ENCODE data around the gene LY6G6C.

Gene LY6G6C

DNA sequence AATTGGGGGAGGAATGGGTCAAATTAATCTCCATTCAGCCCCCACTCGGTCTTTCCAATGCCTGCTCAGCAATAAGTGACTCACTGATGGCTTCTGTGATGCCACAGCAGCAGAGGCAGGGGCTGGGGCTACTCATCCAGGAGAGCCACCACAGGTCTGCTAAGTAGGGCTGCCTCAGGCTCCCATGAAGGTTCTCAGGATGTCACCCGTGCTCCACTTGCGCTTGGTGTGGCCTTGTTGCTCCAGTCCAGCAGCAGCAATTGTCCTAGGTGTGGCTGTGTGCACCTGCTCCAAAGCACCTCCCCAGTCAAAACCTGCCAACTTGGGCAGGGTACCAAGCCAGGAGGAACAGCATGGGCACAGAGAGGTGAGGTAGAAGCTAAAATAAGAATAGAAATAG, 627 bp upstream of the LY6G6C start:
- TF ChIP-seq, protein P1, sequence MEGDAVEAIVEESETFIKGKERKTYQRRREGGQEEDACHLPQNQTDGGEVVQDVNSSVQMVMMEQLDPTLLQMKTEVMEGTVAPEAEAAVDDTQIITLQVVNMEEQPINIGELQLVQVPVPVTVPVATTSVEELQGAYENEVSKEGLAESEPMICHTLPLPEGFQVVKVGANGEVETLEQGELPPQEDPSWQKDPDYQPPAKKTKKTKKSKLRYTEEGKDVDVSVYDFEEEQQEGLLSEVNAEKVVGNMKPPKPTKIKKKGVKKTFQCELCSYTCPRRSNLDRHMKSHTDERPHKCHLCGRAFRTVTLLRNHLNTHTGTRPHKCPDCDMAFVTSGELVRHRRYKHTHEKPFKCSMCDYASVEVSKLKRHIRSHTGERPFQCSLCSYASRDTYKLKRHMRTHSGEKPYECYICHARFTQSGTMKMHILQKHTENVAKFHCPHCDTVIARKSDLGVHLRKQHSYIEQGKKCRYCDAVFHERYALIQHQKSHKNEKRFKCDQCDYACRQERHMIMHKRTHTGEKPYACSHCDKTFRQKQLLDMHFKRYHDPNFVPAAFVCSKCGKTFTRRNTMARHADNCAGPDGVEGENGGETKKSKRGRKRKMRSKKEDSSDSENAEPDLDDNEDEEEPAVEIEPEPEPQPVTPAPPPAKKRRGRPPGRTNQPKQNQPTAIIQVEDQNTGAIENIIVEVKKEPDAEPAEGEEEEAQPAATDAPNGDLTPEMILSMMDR (IDR thresholded peaks at IDR 0.05; ENCODE audit: extremely low read depth, missing control alignments) = no peak

DNA sequence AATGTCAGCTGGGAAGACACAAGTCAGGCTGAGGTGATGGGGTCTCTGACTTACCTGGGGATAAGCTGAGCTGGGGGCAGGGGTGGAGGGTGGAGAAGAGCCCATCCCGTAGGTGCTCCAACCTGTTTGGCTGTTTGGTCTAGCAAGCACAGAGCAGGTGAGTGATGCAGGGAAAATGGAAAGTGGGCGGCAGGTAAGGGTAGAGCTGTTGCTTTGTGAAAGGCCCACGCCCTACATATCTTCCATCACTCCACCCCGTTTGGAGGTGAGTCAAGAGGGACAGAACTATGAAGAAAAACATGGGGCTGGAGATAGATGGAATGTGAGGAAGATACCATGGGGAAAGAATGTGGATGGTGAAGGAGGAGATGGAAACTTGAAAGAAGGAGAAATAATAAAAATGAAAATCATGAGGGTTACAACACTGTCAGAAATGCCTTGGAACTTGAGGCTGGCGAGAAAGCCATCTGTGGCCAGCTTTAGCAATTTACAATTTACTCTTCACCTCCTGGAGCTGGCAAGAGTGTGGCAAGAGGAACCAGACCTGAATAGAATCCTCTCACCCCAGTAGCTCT, 1.3 kb downstream of the LY6G6C start:
- DNase-seq (ENCODE audit: low spot score) = no peak
- TF ChIP-seq, protein P1 (IDR thresholded peaks at IDR 0.05; ENCODE audit: extremely low read depth, missing control alignments) = no peak

More for the DNA sequence above, 627 bp upstream of the LY6G6C start:
- DNase-seq (ENCODE audit: low spot score) = no peak

DNA sequence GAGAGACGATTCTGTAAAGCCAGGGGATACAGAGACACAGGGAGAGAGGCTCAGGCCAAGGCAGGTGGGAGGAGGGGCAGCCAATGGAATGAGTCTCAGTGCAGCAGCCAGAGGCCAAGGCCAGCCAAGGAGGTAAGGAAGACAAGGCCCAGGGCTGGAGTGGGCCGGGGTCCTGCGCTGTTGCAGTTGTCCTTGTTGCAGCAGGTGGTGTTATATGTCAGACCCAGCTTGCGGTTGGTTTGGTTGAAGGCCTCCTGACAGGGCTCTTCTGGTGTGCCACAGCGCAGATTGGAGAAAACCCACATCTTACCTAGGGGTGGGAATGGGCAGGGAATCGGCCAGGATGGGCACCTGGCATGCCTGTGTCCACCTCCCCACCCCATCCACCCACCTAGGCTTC, 2.5 kb downstream of the LY6G6C start:
- TF ChIP-seq, protein P1 (IDR thresholded peaks at IDR 0.05; ENCODE audit: extremely low read depth, missing control alignments) = no peak
- no peak for DNase-seq (ENCODE audit: low spot score)

DNA sequence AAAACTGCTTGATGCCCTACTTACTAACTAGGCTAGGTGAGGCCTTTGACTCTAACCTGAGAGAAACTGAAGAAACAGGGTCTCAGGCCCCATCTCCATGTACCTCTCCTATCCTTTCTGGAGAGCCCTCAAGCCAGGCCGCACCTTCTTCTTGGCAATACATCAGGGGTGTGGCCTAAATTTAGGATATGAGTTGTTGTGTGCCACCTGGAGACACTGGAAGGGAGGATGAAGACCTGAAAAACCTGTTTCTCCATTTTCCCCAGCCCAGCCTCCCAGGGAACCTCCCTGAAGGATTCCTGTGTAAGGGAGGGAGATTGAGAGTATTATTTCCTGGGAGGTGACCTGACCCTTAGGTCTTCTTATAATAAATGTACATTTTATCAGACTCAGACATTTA, 3.3 kb downstream of the LY6G6C start:
- DNase-seq (ENCODE audit: low spot score) = no peak

DNA sequence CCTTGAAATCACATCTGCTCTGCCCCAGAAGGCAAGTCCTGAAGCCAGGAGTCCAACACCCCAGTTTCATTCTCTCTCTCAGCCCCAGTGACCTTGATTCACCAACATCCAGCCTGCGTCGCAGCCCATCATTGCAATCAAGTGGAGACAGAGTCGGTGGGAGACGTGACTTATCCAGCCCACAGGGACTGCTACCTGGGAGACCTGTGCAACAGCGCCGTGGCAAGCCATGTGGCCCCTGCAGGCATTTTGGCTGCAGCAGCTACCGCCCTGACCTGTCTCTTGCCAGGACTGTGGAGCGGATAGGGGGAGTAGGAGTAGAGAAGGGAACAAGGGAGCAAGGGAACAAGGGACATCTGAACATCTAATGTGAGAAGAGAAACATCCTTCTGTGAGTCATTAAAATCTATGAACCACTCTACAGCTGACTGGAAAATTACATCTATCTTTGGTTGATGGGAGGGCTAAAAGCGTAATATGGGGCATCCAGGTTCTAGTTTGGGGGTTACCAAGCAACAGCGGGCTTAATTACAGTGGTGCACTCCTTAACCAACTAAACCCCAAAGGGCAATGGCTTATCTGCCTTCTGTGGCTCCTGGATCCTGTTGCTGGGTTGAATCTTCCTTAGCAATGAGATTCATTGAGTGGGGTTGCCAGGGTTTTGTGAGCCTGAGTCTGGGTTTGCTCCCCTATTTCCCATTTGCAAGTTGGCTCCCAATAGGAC, 3.9 kb downstream of the LY6G6C start:
- TF ChIP-seq, protein P1 (IDR thresholded peaks at IDR 0.05; ENCODE audit: extremely low read depth, missing control alignments) = no peak
- DNase-seq (ENCODE audit: low spot score) = no peak

More for the DNA sequence above, 3.3 kb downstream of the LY6G6C start:
- TF ChIP-seq, protein P1 (IDR thresholded peaks at IDR 0.05; ENCODE audit: extremely low read depth, missing control alignments) = no peak

DNA sequence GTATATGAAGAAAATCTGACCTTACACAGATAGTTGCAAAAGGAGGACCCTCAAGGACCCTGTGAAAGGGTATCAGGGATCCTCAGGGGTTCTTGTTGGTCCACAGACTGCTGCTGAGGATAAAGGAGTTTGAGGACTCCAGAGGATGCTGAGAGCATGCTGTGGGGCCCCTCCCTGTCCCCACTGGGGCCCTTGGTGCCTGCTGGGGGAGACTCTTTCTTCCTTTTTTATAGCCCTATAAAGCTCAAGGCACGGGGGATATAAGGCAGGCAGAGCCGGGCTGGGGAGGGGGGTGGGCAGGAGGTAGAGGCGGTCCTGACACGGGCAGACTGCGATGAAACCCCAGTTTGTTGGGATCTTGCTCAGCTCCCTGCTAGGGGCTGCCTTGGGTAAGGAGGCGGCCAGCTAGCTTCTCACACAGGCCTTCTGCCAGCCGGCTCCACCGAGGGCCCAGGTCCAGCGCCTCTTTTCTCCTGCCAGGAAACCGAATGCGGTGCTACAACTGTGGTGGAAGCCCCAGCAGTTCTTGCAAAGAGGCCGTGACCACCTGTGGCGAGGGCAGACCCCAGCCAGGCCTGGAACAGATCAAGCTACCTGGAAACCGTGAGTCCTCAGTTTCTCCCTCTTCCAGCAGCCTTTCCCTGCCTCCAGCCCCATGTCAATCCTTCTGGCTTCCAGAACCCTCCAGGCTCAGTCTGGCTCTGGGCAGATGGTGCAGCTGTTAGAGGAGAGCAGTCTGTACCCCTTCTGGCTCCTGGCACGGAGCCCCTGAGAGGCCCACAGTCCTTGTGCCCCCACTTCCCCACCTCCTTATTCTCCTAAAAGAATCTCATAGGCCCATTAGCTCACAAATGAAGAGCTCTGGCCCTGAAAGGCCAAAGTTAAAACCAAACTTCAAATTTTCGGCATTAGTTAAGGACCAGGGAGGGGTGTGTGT, 6.3 kb downstream of the LY6G6C start, which contains the start of gene LY6G6D:
TSS of gene LY6G6D (plus strand) at position 327 of the 937 bp plus-strand sequence. CDS start at position 335, 8 bp downstream.
- DNase-seq (ENCODE audit: low spot score) = no peak
- TF ChIP-seq, protein P1 (IDR thresholded peaks at IDR 0.05; ENCODE audit: extremely low read depth, missing control alignments) = no peak
